WERI-Rb-1 (cell line): ENCODE data around the gene SLC22A5.

Source experiments
- DNase-seq: peaks from one replicate; pipeline ENCODE4 v3.0.0-alpha.2; 2020
- H3K27ac ChIP-seq: fragments of 250-450 bp; sonication (Bioruptor Pico); 2 replicates; pipeline ENCODE4 v1.5.1; 2020; ENCODE audit warnings: mild to moderate bottlenecking, moderate library complexity
- H3K27me3 ChIP-seq: fragments of 250-450 bp; sonication (Bioruptor Pico); 2 replicates; pipeline ENCODE4 v1.5.1; 2021; ENCODE audit warnings: mild to moderate bottlenecking, low read depth, moderate library complexity; ENCODE audit not compliant: insufficient read depth, severe bottlenecking
- H3K36me3 ChIP-seq: fragments of 250-450 bp; sonication (Bioruptor Pico); 2 replicates; pipeline ENCODE4 v1.5.1; 2020; ENCODE audit warnings: mild to moderate bottlenecking, moderate library complexity
- H3K4me3 ChIP-seq: 2 replicates; pipeline ENCODE4 v1.5.1; 2011; ENCODE audit warnings: low read depth, mild to moderate bottlenecking, control low read depth, low read length
- H3K9me3 ChIP-seq: fragments of 250-450 bp; sonication (Bioruptor Pico); 2 replicates; pipeline ENCODE4 v1.5.1; 2021; ENCODE audit warnings: mild to moderate bottlenecking, moderate library complexity; ENCODE audit not compliant: severe bottlenecking
- CTCF ChIP-seq: IDR thresholded peaks from 2 replicates; pipeline ENCODE4 v1.5.1; 2011; ENCODE audit warnings: low read depth, mild to moderate bottlenecking, control low read depth, inconsistent platforms, low read length

The SLC22A5 gene

GRCh38 chr5:132389051-132389331 is 19.5 kb downstream of the SLC22A5 start:
- Histone ChIP-seq H3K27me3 (no peaks in the 10 kb centered on the region), H3K4me3 (no peak overlapping the region), H3K36me3 (peaks cover 3% of the 10 kb centered on the region), H3K27ac (no peak overlapping the region), H3K9me3 (no peaks in the 10 kb centered on the region)
- no peak for TF ChIP-seq CTCF
- no peak for DNase-seq

GRCh38 chr5:132389585-132390286 is 20.2 kb downstream of the SLC22A5 start:
- DNase-seq, result no peak
- no peak overlapping the region for H3K27ac ChIP-seq
- H3K27me3 ChIP-seq, result no peaks in the 10 kb centered on the region
- H3K4me3 ChIP-seq, result no peak overlapping the region
- no peaks in the 10 kb centered on the region for H3K9me3 ChIP-seq
- no peak for TF ChIP-seq CTCF
- H3K36me3 ChIP-seq, result peaks cover 6% of the 10 kb centered on the region

- DNase-seq, result no peak
- no peaks in the 10 kb centered on the region for H3K9me3 ChIP-seq
- H3K36me3 ChIP-seq, result peaks cover 6% of the 10 kb centered on the region
- no peak for TF ChIP-seq CTCF
- no peak overlapping the region for H3K4me3 ChIP-seq
- no peak overlapping the region for H3K27ac ChIP-seq
- H3K27me3 ChIP-seq, result no peaks in the 10 kb centered on the region
These were observed 21.7 kb downstream of the SLC22A5 start for GRCh38 chr5:132391247-132391646.

- Histone ChIP-seq H3K27me3 (no peaks in the 10 kb centered on the region), H3K9me3 (no peaks in the 10 kb centered on the region), H3K27ac (no peak overlapping the region), H3K4me3 (no peak overlapping the region), H3K36me3 (peaks cover 6% of the 10 kb centered on the region)
- no peak for TF ChIP-seq CTCF
- DNase-seq, result no peak
These were observed 22.4 kb downstream of the SLC22A5 start for GRCh38 chr5:132391870-132392269.

GRCh38 chr5:132392411-132392810 is 22.9 kb downstream of the SLC22A5 start:
- DNase-seq, result no peak

More at GRCh38 chr5:132392411-132392810, 22.9 kb downstream of the SLC22A5 start:
- H3K27me3 ChIP-seq, result no peaks in the 10 kb centered on the region
- no peaks in the 10 kb centered on the region for H3K9me3 ChIP-seq
- peaks cover 6% of the 10 kb centered on the region for H3K36me3 ChIP-seq
- TF ChIP-seq CTCF, result no peak
- H3K4me3 ChIP-seq, result no peak overlapping the region
- no peak overlapping the region for H3K27ac ChIP-seq
